HG03045 (cell line): ENCODE data around the gene ZBTB46.

Experiments
- ATAC-seq: cut with Tn5 transposase; IDR thresholded peaks from one replicate; pipeline ENCODE4 v1.9.1; 2021; ENCODE audit warnings: mild to moderate bottlenecking, moderate library complexity; ENCODE audit not compliant: unreplicated experiment

ZBTB46 gene

DNA sequence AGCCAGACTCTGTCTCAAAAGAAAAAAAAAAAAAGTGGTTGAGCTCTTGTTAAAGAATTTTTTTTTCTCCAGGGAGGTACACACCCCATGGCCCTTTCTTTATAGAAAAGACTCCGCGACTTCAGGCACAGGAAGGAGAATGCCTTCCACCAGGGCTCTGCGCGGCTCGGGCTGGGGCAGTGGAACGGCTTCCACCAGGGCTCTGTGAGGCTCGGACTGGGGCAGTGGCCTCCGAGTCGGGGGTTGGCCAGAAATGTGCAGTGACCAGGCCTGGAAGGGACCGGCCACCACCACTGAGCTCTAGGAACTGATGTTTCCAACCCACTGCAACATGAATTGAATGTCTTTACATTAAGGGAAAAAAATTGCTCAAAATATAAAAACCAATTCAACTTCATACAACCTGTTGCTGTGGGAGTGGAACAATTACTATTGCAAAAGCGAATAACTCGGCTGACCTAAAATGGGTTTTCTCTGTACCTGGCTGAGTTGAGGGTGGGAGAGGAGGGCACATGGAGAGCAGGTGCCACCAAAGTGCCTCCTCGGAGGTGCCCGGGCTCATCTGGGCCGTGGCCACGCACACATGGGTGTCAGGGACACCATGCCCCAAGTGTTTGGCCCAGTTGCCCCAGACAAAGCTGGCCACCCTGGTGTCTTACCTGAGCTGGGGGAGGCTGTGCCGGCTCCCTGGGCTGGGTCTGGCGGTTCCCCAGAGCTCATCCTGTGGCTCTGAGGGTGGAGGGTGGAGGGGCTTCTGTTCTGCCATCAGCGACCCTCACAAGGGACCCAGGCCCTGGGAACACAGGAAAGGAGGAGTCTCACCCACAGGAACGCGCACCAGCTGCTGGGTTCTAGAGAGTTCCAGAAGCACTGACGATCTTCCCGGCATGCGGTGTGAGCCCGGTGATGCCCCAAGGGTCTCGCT lies 62.2 kb downstream of the ZBTB46 start:
- no peak for ATAC-seq

DNA sequence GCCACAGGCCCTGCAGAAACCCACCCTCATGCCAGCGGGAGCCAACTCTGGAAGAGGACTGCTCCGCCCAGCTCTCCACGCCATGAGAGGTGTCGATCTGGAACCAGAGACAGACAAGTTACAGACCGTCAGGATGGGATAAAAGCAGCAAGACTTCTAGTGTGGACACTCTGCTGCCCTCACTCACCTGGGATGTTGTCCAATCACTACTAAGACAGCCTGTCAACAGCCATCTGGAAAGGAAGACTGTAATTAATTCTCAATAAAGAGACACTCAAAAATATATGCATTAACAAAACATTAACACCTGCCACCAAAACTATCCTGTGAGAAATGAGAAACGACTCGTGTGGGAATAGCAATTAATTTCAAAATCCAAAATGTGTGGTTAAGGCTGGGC lies 63.2 kb downstream of the ZBTB46 start:
- ATAC-seq = no peak

DNA sequence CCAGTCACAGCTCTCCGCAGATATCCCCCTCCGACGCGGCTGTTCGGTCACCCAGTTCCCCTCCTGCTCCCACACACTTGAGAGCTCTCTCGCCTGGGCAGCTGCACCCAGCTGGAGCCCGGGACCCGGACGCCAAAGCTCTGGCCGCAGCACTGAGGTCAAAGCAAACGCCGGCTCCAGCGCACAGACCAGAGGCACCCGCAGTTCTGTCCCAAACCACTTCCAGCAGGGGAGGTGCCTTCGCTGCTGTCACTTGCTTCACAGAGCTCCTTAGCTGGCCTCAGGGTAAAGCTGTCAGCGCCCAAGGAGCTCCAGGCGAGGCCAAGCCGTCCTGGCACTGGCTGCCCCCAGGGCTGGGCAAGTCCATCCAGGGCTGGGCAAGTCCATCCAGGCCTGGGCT lies 63.6 kb downstream of the ZBTB46 start:
- no peak for ATAC-seq

DNA sequence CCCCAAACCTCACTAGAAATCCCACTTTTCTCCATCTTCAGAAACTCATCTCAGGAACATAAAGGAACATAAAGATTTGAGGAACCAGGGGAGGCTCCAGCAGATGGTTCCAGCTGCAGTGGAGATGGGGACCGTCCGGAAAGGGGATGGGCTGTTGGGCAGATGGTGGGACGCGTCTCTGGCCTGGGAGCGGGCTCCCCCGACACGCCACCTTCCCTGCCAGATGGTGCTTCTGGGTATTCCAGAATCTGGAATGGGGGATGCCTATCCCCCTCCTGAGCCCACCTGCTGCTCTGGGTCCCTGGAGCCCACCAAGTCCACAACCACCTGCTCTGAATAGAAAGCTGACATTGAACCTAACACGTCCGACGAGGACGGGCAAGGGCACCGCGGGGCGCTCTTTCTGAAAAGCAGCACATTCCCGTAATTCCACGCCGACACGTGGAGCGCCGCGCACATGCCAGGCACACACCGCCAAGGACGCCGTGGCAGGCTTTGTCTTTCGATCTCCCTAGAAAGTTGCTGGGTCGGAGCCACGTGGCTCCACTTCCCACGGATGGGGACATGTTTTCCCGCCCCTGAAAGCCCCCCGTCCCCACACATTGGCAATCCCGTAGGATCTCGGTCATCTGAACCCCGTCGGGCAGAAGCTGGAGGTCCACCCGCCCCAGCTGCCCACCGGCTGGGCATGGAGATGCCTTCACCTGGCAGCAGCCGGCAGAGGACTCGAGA lies 64.2 kb downstream of the ZBTB46 start:
- ATAC-seq = no peak

DNA sequence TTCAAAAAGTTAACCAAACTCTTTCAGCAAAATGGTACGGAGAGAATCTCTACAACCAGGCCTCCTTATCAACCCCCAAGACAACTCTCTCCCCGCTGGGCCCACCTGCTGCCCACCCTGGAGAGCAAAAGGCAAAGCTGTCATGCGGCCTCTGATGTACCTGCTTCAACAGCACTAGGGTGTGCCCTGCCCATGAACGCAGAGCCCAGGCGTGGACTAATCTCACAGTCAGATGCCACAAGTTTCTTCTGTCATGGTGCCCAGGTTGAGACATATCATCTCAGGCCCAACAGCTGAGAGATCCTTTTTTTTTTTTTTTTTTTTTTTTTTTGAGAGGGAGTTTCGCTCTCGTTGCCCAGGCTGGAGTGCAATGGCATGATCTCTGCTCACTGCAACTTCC lies 65.2 kb downstream of the ZBTB46 start:
- no peak for ATAC-seq

DNA sequence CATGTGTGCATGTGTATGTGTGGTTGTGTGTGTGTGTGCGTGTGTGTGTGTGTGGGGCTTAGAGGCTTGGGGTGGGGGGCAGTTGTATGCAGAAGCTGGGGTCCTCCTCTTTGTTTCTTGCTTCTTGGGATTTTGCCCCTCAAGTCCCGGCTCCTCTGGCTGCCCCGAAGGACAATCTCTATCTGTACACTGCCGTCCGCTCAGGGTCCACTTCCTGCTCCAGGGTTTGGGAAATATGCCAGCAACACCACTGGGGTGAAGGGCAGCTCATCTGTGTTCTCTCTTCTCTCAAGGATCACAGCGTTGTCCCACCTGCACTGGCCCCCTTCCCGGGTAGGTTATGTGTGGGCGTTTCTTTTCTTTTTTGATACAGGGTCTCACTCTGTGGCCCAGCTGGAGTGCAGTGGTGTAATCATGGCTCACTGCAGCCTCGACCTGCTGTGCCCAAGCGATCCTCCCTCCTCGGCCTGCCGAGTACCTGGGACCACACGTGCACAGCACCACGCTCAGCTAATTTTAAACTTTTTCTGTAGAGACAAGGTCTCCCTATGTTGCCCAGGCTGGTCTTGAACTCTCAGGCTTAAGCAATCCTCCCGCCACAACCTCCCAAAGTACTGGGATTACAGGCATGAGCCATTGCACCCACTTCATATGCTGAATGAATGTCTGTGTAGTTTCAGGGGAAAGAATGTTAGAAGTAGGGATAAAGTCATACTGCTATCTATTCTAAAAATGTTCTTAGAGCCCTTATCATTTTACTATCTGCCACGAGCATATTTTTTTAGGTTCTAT lies 65.8 kb downstream of the ZBTB46 start:
- no peak for ATAC-seq

DNA sequence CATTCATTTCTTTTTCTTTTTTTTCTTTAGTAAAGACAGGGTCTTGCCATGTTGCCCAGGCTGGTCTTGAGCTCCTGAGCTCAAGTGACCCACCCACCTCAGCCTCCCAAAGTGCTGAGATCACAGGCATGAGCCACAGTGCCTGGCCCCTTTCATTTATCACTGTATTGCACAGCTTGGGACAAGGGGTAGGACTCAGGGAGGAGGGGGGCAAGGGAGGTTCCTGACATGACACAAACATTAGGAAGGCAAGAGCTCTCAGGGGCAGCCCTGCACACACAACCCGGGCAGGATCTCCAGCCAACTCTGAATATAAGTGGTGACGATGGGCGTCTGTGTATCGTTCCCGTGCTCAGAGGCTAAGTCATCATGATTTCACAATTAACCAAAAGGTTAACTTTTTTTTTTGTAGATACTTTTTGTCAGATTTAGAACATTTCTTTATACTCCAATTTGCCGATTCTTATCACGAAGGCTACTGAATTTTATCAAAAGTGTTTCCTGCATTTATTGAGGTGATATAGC lies 71.6 kb downstream of the ZBTB46 start:
- ATAC-seq = no peak

DNA sequence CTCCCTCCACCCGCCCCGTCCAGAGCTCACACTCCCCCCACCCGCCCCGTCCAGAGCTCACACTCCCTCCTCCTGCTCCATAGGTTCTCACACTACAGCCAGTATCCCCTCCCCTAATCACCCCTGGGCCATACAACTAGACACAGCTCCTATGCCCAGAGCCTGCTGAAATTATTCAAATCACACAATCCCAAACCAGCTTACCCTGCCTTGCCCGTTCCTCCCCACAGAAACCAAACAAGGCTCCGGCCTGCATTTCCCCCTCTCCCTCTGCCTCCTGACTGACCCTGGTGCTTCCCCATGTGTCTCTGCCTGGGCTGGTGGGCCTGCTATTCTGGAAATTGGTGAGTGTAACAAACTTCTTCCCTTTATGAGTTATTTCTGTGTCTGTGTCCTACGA lies 72.9 kb downstream of the ZBTB46 start:
- ATAC-seq = no peak

DNA sequence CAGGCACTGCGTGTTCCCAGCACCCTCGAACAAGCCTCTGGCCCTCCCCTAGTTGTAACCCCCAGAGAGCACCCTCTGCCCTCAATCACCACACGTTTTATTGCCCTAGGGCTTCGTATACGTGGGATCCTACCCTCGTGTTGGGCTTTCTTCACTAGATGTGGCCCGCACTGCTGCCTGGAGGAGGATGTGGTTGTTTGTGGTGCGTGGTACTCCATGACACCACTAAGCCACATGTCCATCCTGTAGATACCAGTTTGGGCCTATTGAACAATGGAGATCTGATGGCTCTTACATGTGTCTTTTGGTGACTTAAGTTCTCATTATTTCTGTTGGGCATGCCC lies 74.4 kb downstream of the ZBTB46 start:
- ATAC-seq = no peak

DNA sequence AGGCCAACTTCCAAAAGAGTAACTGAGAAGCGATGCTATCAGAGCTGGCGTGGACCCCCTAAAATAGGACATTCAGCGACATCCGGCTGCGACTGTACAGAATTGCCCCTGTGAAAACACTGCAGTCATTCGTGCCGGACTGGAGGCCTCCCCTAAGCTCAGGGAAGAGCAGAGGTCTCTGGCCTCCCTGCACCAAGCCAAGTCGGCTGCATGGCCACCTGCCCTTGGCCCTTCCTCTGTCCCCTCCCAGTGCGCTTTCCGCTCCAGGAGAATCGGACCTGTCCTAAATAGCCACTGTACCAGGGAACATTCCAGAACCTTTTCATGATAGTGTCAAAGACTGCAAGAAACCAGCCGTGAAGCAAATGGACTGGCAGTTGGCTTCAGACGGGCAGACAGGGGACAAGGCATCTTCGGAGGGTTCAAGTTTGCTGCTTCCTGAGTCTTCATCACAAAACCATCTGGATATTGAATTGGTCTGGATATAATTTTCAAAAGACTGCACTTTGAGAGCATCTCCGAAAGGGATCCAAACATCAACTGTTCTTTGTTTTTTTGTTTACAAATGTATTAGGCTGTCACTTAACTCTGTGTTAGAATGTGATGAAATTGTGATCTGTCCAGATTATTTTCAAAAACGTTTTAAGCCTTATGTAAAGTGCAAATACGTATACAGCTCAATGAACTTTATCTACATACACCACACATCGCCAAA lies 75.0 kb downstream of the ZBTB46 start:
- no peak for ATAC-seq

DNA sequence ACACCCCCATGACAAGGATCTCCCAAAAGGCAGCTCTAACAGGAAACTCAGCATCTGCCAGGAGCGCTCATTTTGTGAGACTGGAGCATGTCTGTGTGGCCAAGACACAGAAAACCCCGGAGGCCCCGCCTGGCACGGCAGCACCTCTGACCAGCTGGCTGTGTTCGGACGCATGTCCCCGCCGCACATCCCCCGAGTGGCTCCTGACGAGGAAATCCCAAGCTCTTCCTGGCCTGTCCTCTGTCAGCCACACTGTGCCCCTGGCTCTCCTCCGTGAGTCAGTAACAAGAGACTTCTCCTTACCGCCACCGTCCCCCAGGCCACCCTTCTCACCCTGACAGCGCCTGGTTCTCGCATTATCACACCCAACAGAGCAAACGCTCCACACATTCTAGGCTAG lies 77.1 kb downstream of the ZBTB46 start:
- no peak for ATAC-seq

DNA sequence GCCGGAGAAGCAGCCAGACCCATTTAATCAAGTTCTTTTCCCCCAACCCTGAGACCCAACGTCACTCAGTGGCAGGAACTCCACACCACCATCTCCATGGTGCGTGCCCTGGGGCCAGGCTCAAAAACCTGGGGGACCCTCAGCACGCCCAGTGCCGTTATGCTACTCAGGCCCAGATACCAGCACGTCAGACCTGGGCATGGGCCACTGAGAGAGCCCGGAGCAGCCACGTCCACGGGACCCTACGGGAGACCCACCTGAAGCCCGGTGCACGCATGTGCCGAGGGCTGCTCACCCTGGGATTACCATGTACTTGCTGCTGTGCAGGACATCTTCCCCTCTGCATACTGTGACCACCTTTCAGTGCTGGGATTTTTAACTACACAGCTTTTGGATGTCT lies 77.7 kb downstream of the ZBTB46 start:
- no peak for ATAC-seq

DNA sequence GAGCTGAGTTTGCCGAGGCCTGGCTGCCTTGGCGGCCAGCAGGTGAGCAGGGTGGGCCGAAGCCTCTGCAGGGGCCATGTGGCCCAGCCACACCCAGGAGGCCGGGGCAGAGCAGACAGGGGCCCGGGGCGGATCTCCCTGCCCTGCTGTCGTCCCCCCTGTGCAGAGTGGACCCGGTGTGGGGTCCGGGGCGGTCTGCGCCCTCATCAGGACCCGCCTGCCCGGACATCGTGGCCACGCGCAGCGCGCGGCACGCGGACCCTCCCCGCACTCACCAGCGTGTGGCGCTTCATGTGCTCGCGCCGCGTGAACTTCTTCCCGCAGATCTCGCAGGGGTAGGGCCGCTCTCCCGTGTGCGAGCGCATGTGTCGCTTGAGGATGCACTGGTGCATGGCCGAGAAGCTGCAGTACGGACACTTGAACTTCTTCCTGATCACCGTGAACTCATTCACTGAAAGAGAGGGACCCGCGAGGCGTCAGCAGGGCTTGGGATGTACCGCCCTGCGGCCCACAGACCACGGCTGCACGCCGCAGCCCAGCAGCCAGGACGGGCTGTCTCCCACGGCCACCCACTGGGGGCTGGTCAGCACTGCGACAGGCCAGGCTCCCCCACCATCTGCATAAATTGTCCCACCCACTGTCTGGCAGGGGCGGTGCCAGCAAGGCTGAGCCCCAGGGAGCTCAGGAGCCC lies 78.5 kb downstream of the ZBTB46 start:
- no peak for ATAC-seq

DNA sequence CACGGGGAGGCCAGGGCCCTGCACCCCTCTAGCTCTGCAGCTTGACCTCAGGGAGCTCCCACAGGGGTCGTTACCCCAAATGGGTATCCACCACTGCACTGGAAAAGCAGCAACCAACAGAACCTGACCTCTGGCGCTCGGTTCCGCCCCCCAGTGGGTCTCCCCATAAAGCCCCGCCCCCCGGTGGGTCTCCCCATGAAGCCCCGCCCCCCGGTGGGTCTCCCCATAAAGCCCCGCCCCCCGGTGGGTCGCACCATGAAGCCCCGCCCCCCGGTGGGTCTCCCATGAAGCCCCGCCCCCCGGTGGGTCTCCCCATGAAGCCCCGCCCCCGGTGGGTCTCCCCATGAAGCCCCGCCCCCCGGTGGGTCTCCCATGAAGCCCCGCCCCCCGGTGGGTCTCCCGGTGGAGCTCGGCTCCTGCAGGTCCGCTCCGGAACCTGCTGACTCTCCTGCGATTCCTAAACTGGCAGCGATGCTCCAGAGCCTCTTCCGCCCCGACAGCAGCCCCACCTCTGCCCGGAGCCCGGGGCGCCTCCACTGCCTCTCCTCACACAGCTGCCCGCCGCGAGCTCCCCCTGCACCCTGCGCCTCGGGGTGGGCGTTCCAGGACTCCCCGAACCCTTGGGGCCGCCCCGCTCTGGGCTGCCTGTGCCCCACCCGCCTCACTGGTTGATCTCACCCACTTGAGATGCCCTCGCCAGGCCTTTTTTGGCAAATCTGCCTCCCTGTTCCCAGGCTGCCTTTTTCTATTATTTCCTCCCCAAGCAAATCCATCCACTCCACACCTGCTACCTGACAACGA lies 79.4 kb downstream of the ZBTB46 start:
- no peak for ATAC-seq

DNA sequence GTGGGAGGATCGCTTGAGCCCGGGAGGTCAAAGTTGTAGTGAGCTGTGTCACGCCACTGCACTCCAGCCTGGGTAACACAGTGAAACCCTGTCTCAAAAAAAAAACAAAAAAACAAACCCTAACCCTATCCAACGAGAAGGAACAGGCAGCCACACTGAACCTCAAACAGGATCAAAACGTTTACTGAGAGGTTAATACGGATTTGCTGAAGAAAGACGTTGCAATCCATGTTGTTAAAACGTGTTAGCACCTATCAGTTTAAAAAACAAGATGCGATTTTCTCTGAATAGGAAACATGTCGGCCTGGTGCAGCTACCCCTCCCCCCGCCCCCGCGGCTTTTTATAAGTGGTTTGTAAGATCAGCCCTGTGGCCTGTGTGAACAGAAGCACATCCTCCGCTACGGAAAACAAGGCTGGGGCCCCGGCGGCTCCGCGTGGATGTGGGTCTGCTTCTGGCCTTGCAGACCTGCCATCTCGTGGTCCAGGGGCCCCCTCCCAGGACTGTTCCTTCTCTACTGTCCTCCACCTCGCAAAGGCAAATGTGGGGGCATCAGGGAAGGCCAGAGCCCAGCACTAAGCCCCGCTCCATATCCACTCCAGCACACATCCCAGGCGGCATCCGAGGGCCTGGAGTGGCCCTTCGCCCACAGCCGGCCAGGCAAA lies 80.1 kb downstream of the ZBTB46 start:
- ATAC-seq = no peak

DNA sequence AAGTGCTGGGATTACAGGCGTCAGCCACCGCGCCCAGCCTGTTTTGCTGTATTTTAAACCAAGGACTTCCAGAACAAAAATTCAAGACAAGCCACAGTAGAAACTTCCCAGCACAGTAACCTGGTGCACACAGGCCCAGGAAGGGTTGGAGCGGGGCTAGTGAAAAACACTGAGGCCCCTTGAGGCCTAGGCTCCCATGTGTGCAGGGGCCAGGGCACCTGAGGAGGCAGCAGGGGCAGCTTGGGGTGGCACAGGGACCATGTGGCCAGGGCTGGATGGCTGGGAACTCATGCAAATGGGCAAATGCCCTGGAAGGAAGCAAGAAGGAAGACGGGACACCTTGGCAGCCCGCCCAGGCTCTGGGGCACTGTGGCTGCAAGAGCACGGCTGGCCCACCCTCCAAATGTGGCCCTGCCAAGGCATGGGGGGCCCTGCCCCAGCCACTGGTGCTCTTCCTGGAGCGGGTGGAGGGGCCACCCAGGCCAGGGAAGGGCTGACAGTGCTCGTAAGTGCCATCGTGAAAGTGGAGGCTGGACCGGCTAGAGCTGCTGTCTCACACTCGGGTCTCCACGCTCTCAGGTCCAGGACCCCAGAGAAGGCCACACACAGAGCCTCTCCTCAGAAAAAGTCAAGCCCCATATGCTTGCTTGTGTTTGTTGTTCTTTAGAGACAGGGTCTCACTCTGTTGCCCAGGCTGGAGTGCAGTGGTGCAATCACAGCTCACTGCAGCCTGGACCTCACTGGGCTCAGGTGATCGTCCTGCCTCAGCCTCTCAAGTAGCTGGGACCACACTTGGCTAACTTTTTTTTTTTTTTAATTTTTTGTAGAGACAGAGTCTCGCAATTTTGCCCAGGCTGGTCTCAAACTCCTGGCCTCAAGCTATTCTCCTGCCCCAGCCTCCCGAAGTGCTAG lies 81.2 kb downstream of the ZBTB46 start:
- ATAC-seq = no peak

DNA sequence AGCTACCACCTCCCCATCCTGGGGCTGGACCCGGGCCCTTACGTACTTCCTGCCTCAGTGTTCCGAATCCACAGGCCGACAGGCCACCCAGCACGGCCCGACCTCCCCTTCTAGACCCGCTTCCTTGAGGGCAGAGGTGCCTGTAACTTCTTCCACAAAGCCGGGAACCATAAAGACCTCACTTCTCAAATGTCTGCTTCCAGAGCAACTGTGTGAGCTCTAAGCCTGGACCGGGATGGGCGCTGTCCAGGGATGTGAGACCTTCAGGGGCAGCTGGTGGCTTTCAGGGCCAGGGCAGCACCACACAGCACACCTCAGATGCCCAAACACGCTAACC lies 82.2 kb downstream of the ZBTB46 start:
- ATAC-seq = no peak
